GM12873 (cell line): ENCODE data around the gene PKIB.

ENCODE experiments used
- CTCF ChIP-seq: IDR thresholded peaks from 2 replicates; pipeline ENCODE4 v1.5.1; 2012; ENCODE audit warnings: low read depth, mild to moderate bottlenecking, moderate library complexity, low read length, control low read depth; ENCODE audit not compliant: insufficient read depth; ENCODE audit errors: missing control alignments

Gene PKIB

GRCh38 chr6:122609881-122610689 lies at the start of gene PKIB:
PKIB (plus strand) TSS chr6:122610405; CDS start chr6:122717795, 107,390 bp downstream.
- TF ChIP-seq CTCF = peak; percentile 16

- TF ChIP-seq CTCF = no peak
Observed at GRCh38 chr6:122563364-122564052, 46.7 kb upstream of the PKIB start.

- no peak for TF ChIP-seq CTCF
Observed at GRCh38 chr6:122564230-122564629, 46.0 kb upstream of the PKIB start.

DNA sequence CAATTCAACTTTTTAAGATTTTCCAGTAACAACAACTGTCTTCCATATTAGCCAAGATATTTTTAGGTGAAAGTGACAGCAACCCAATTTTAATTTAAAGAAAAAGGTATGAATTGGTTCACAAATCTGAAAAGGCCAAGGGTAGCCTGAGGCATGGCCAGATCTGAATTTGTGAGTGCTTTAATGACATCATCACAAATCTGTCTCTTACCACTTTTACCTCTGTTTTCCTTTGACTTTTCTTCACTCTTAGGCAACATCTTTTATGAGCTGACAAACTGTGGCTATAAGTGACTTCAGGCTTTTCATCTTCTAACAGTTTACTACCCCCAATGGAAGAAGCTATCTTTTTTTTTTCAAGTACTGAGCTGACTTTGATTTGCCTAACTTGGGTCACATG lies 44.5 kb upstream of the PKIB start:
- TF ChIP-seq CTCF = no peak

DNA sequence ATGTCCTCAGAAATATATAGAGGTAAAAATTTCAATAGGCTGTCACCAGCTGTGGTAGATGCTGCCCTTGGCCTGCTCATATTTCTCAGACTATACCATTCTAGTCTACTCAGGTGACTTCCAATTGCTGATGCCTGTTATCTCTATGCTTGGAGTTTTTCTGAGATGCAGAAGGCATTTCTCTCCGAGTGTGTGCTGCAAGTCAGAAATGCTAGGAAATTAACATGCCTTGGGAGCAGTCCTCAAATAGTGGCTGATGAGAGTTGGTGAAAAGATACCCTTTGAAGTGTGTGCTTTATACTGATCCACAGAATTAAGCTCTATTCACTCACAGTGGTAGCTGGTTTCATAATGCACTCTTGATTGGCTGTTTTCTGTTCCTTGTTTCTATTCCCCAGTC lies 43.2 kb upstream of the PKIB start:
- no peak for TF ChIP-seq CTCF

DNA sequence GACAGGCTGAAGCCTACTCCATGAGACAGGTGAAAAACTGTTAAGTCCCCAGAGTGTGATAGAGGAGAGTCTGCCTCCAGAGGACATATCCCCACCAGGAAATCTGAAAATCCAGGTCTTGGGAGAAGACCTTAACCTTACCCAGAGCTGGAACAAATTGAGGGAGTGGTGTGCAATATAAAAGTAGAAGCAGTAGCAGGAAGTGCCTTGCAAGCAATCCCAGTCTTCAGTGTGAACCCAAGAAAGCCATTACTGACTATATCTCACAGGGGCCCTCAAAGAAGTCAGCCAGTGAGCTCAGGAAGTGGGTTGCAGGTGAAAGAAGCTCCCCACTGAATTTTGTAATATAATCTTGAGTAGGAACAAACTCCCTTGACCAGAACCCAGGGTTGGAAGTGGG lies 41.9 kb upstream of the PKIB start:
- TF ChIP-seq CTCF = no peak

GRCh38 chr6:122568797-122569221 lies 41.4 kb upstream of the PKIB start:
- no peak for TF ChIP-seq CTCF
